ENCODE measurements around the gene MEG3.

MEG3 gene

GRCh38 chr14:100849115-100849781, 23.3 kb downstream of the MEG3 start:
- no peak for DNase-seq

GRCh38 chr14:100850841-100851585, 25.1 kb downstream of the MEG3 start:
- no peak for DNase-seq

- no peak for DNase-seq
These were observed 25.6 kb downstream of the MEG3 start for GRCh38 chr14:100851586-100851916.

- no peak for DNase-seq
These were observed 26.2 kb downstream of the MEG3 start for GRCh38 chr14:100851946-100852620.

DNA sequence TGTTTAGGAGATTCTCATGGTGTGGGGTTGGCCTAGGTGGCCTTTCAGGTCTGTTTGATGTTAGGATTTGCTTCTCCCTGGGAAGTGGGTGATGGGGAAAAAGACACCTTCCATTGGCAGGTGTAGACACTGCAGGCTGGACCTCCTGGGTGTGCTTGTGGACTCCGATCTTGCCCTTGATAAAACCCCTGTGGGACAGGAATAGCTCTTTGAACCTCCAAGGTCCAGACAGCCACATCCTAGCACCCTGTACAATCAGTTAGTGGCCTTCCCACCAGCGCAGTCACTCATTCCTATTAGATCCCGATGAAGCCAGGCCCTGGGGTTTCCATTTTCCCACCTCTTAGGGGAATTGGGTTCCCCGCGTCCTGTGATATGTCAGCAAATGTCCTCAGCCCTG, 28.5 kb downstream of the MEG3 start:
- DNase-seq, result no peak

DNA sequence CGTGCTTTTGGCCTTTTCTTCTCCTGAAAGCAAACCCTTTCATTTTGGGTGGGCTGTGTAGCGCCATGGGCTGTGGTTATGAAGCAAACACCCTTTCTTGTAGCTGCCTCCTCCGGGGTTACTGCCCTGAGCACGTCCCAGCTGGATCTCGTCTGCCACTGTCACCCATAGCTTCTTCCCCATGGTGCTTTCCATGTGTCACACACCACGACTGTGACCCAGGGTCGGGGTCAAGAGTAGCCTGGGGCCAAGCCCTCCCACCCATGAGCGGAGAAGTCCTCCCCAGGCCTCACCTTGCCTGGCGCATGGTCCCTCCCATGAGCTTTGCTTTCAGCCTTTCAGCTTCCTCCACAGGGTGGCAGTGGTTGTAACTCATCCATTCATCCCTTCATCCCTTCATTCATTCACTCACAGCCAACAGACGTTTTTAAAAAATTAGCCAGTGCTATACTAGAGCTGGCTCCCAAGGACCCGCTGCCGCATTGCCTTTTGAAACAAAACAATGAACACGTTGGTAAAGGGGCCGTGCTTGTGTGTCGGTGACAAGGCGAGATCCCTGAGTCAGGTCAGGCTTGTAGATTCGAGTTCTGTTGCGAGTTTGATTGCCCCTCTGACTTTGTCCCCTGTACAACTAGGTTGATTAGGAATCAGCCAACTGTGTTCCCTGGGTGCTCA, 29.5 kb downstream of the MEG3 start:
- DNase-seq, result no peak

GRCh38 chr14:100856056-100856950, 30.4 kb downstream of the MEG3 start:
- no peak for DNase-seq

DNA sequence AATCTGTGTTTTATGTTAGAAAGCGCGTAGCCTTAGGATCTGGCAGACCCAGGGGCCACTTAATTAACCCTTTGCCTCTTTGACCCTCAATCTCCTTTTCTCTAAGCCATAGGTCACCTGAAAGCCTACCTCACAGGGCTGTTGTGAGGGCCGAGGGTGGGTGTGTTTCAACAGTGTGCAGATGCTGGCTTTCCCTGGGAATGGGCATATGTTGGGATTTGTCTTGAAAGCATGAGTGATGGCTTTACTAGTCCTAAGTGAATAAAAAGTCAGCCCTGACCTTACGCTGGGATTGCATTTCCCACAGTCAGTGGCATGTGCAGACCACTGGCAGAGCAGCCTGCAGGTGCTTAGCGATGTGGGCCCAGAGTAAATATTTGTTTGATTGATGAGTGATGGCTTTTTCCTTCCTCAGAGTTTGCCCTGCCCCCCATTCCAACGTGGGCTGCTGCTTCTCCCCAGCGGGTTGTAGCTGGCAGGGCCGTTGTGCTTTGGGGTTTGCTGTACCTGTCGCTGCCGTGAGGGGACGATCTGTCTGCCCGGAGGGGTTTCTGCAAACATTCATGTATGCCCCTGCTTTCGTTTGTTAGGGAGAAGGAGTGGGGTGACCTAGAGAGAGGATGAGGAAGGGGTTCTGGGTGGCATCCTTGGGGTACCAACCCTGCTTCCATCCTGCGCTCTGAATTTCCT, 31.5 kb downstream of the MEG3 start:
- no peak for DNase-seq

- no peak for DNase-seq
These were observed 32.3 kb downstream of the MEG3 start for GRCh38 chr14:100857923-100858837.

GRCh38 chr14:100858838-100859220, 32.9 kb downstream of the MEG3 start:
- no peak for DNase-seq

DNA sequence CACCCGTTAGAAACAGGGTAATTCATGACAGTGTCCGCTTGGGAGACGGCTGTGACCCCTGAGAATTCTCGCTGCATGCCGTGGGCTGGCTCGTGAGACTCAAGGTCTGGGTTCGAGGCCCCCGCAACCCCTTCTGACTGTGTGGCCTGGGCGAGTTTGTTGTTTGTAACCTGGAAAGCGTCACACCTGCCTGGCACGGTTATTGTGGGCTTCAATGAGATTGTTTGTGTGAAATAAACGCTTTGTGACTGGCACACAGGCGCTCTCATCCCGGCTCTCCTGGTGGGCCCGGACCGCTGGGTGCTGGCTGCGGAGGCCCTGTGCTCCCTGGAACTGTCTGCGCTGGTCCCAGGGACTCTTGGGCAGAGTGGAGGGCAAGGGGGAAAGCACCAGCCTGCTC, 33.9 kb downstream of the MEG3 start:
- no peak for DNase-seq

GRCh38 chr14:100860556-100861187, 34.8 kb downstream of the MEG3 start:
- no peak for DNase-seq

DNA sequence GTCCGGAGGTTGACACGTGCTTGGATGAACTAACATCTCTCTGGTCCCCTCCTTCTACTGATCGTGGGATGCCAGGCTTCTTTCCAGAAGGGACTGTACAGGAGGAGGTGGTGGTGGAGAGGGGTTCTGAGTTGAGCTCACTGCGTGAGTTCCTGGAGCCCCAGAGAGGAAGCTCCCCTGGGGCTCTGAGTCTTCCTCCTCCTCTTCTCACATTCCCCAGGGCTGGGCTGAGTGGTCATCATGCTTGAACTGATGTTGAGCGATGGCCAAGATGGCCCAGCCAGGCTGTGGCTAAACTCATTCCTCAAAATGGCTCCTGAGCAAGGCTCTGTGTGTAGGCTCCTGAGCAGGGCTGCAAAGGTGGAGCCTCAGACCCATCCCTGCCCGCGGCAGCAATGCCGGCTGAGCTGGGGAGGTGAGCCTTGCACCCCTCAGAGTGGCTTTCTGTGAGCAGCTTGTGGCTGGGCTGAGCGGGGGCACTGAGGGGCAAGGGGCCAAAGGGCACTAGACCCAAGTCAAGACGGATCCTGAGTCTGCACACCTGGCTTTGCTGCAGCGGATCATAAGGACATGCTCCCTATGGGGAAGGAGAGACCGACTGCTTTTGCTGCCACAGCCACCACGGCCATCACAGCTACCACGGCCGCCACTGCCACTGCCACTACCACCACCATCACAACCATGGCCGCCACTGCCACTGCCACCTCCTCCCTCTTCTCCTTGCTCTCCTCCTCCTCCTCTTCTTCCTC, 35.4 kb downstream of the MEG3 start:
- DNase-seq, result no peak

- no peak for DNase-seq
These were observed 36.0 kb downstream of the MEG3 start for GRCh38 chr14:100861937-100862247.

- DNase-seq, result no peak
These were observed 36.4 kb downstream of the MEG3 start for GRCh38 chr14:100862277-100862676.

DNA sequence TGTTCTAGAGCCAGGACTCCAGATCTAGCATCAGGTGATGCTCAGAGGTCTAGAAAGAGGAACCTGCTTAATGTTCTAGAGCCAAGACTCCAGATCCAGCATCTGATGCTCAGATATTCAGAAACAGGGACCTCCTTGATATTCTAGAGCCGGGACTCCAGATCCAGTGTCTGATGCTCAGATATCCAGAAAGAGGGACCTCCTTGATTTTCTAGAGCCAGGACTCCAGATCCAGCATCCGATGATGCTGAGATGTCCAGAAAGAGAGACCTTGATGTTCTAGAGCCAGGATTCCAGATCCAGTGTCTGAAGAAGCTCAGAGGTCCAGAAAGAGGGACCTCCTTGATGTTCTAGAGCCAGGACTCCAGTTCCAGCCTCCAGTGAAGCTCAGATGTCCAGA, 36.9 kb downstream of the MEG3 start:
- DNase-seq, result no peak

DNA sequence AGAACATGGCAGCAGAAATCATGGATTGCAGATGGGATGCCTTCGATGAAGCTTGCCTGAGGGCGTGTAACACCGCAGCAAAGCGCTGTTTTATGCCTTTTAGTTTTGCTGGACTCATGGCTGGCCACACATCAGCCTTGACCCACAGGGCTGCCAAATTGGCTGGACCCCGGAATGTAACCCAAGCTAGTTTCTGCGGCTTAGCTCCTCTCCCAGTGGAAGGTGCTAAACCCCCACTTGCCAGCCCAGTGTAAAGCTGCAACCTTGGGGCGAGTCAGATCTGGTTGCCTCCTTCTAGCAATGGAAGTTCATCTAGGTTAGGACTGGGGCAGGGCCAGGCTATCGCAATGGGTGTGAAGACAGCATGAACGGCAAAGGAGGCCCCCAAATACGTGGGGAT, 38.3 kb downstream of the MEG3 start:
- DNase-seq, result no peak

DNA sequence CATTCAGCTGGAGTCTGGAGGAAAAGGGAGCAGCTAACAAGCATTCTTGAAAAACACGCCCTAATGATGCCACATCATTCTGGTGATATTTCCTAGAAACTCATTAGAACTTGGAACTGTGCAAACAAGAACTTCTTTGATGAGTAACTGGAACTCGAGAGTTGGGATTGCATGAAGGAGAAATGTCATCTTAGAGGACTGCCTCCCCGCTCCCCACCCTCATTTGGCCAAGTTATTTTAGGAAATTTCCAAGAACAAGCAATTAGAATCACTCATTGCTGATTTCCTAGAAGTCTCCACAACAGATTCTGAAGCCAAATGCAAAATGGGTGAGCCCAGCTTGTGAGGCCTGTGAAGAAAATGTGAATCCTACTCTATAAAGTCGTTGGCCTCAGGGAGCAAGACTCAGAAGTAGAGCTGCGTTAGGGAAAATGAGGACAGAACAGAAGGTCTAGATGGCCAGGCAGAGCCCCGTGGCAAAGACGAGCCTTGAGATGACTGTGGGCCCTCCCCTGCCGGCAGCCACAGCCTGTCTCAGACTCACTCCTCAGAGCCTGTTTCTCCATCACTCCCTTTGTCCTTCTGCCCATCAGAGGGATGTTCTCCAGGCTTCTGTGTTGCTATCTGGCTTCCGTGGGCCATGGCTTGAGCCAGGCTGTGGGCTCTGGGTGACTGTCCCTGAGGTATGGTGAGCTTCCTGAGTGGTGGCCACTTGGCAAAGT, 39.2 kb downstream of the MEG3 start:
- no peak for DNase-seq

All from right kidney (tissue), 1 donor.